GM18858 (cell line): ENCODE results near the gene OR4C46.
"Not testable (repeated sequence)": the region's sequence is repeated elsewhere in the genome, so short reads cannot be mapped to it uniquely, and the experiment has no call there.

ENCODE experiments used
- ATAC-seq: cut with Tn5 transposase; IDR thresholded peaks from one replicate; pipeline ENCODE4 v1.9.1; 2021; ENCODE audit not compliant: unreplicated experiment

Gene OR4C46

GRCh38 chr11:54603898-54604297, at the start of gene OR4C46:
Gene OR4C46, minus strand, starts transcription at chr11:54603998. Its CDS starts 0 bp downstream, at chr11:54603998.
- ATAC-seq = no peak

- not testable (repeated sequence) for ATAC-seq
Measured at GRCh38 chr11:54645606-54646005, 41.8 kb upstream of the OR4C46 start.

- not testable (repeated sequence) for ATAC-seq
Measured at GRCh38 chr11:54561439-54561838, 42.4 kb downstream of the OR4C46 start.

GRCh38 chr11:54558919-54559318, 44.9 kb downstream of the OR4C46 start:
- no peak for ATAC-seq

- no peak for ATAC-seq
Measured at GRCh38 chr11:54558407-54558806, 45.4 kb downstream of the OR4C46 start.
